Measurements from ENCODE around the gene ARHGEF4. TPM values are rescaled to one million over a fixed set of nuclear protein-coding genes. Genes with fewer than 3 reads are reported as not detected.

Gene ARHGEF4
- total RNA-seq, 1 experiment from 2014 or later = 12.6 TPM

- no peaks in the 10 kb centered on the region for H3K9me3 Mint-ChIP-seq
- Histone ChIP-seq H3K4me2 (ENCODE audit: insufficient read depth, insufficient read length, low read length) (no peak overlapping the region), H3T11ph (ENCODE audit: low read length) (no peak overlapping the region), H3K27me3 (ENCODE audit: insufficient read depth, low read length) (no peaks in the 10 kb centered on the region), H2AK5ac (ENCODE audit: insufficient read length, low read length) (no peak overlapping the region), H3K79me1 (ENCODE audit: insufficient read depth, low read depth, low read length, poor library complexity, severe bottlenecking) (no peaks in the 10 kb centered on the region), H3K56ac (ENCODE audit: insufficient read length, low read depth, low read length) (no peak overlapping the region), H3K4me1 (ENCODE audit: insufficient read depth, low read length) (no peaks in the 10 kb centered on the region), H3K18ac (ENCODE audit: insufficient read length, low read depth, low read length) (no peak overlapping the region), H3K23ac (ENCODE audit: insufficient read length, low read depth, low read length) (no peak overlapping the region), H2BK15ac (ENCODE audit: low read depth, low read length) (no peak overlapping the region), H3K23me2 (ENCODE audit: insufficient read length, low read depth, low read length, poor library complexity, severe bottlenecking) (no peaks in the 10 kb centered on the region), H2BK12ac (ENCODE audit: insufficient read length, low read depth, low read length) (no peak overlapping the region), H3K4ac (ENCODE audit: low read depth, low read length) (no peak overlapping the region), H2BK5ac (ENCODE audit: insufficient read length, low read length) (no peak overlapping the region), H2AFZ (ENCODE audit: low read length) (no peak overlapping the region), H3K27ac (ENCODE audit: insufficient read length, low read depth, low read length) (no peak overlapping the region), H4K91ac (ENCODE audit: insufficient read length, low read depth, low read length) (no peak overlapping the region), H3K9ac (ENCODE audit: extremely low read depth, insufficient read length, low read length) (no peak overlapping the region), H3K79me2 (ENCODE audit: insufficient read depth, low read length) (no peaks in the 10 kb centered on the region), H4K20me1 (ENCODE audit: control insufficient read depth, insufficient read depth, insufficient read length) (peaks cover 2% of the 10 kb centered on the region), H3K9me3 (ENCODE audit: control insufficient read depth, low read depth, low read length) (no peaks in the 10 kb centered on the region), H2BK120ac (ENCODE audit: low read depth, low read length, poor library complexity, severe bottlenecking) (no peak overlapping the region), H4K8ac (replicated peaks; ENCODE audit: insufficient read length, low read depth, low read length) (no peak overlapping the region), H2BK20ac (ENCODE audit: low read depth, low read length, poor library complexity, severe bottlenecking) (no peak overlapping the region), H4K5ac (ENCODE audit: insufficient read length, low read depth, low read length) (no peak overlapping the region), H3K14ac (ENCODE audit: insufficient read depth, low read length) (no peak overlapping the region)
- TF ChIP-seq CTCF (conservative IDR thresholded peaks at IDR 0.05) = no peak
- no peak overlapping the region for H3K4me3 Mint-ChIP-seq
- no peaks in the 10 kb centered on the region; the same call in 1 of the 2 replicates for H3K27me3 Mint-ChIP-seq (ENCODE audit: low read depth)
- no CpG with 5 or more reads among the region's 7 CpGs for WGBS (ENCODE audit: extremely low coverage, insufficient read length, low lambda C conversion rate)
- H3K36me3 Mint-ChIP-seq (ENCODE audit: insufficient read depth in 1 of 3, low read depth in 3 of 3) = peaks cover 40 to 66% (median 65%) of the 10 kb centered on the region in 3 experiments; a peak in 6 of 7 replicates
- DNase-seq = no peak
- H3K27ac Mint-ChIP-seq = peak overlapping the region in 1 of 3 experiments; percentile 53; a peak in 1 of 7 replicates
- no peaks in the 10 kb centered on the region for H3K4me1 Mint-ChIP-seq
Observed at GRCh38 chr2:131049150-131049718, 212.5 kb downstream of the ARHGEF4 start.
